ENCODE results near the gene RTTN. TPM values are rescaled to one million over a fixed set of nuclear protein-coding genes. Genes with fewer than 3 reads are reported as not detected.

The RTTN gene
- polyA plus RNA-seq, 1 of the 3 experiments (the other 2 are of a cell fraction) = 4.7 TPM

- H2AFZ ChIP-seq (ENCODE audit: low read depth) = no peak overlapping the region
- no peaks in the 10 kb centered on the region for H4K20me1 ChIP-seq (ENCODE audit: insufficient read depth)
- H3K9me2 ChIP-seq = no peaks in the 10 kb centered on the region
- DNase-seq = no peak
- no peak overlapping the region for H3K9ac ChIP-seq
- peaks cover 12 to 27% of the 10 kb centered on the region in 2 experiments for H3K36me3 ChIP-seq (replicated peaks in 1 of 2; ENCODE audit: control insufficient read depth in 1 of 2, insufficient read depth in 2 of 2, low read length in 1 of 2)
- no peaks in the 10 kb centered on the region for H3K79me2 ChIP-seq (ENCODE audit: insufficient read depth)
- H3F3A ChIP-seq (replicated peaks; ENCODE audit: insufficient read depth) = peaks cover 31% of the 10 kb centered on the region
- no peak overlapping the region for H3K4me2 ChIP-seq
- H3K27ac ChIP-seq (ENCODE audit: low read depth in 2 of 2, low read length in 1 of 2) = no peak overlapping the region
- POLR2A ChIA-PET = no interaction called here
- no peaks in the 10 kb centered on the region for H3K9me3 ChIP-seq
- H3K27me3 ChIP-seq (ENCODE audit: insufficient read depth) = no peaks in the 10 kb centered on the region
- WGBS (ENCODE audit: low lambda C conversion rate) = 97% methylated on average over 2 of the region's 2 CpGs
- TF ChIP-seq SIN3A (IDR thresholded peaks at IDR 0.05; ENCODE audit: borderline replicate concordance, low read depth, low read length) (no peak), REST (IDR thresholded peaks at IDR 0.05; ENCODE audit: low read depth, low read length) (no peak), YY1 (IDR thresholded peaks at IDR 0.05; ENCODE audit: low read depth) (no peak), USF2 (IDR thresholded peaks at IDR 0.05; ENCODE audit: borderline replicate concordance, low read depth, low read length) (no peak), POLR2AphosphoS5 (IDR thresholded peaks at IDR 0.05; ENCODE audit: low read depth, low read length) (no peak), JUND (IDR thresholded peaks at IDR 0.05) (no peak), MAX (IDR thresholded peaks at IDR 0.05; ENCODE audit: low read depth) (no peak), CTCF (IDR thresholded peaks at IDR 0.05) (no peak), MEF2A (IDR thresholded peaks at IDR 0.05; ENCODE audit: borderline replicate concordance, low read depth) (no peak), IRF3 (IDR thresholded peaks at IDR 0.05; ENCODE audit: low read depth, low read length) (no peak), RFX5 (IDR thresholded peaks at IDR 0.05; ENCODE audit: low read length) (no peak), EZH2phosphoT487 (IDR thresholded peaks at IDR 0.05; ENCODE audit: borderline replicate concordance, low read depth) (no peak), TCF12 (IDR thresholded peaks at IDR 0.05) (no peak), NRF1 (IDR thresholded peaks at IDR 0.05; ENCODE audit: low read depth, low read length) (no peak), TEAD4 (IDR thresholded peaks at IDR 0.05; ENCODE audit: borderline replicate concordance, insufficient read depth) (no peak)
- peaks cover 0 to 17% of the 10 kb centered on the region in 2 experiments; a peak in 2 of 4 replicates for H3K4me1 ChIP-seq (ENCODE audit: control insufficient read depth in 1 of 2, insufficient read depth in 2 of 2, low read depth in 1 of 2, low read length in 1 of 2)
- CTCF ChIA-PET = interaction anchor here (1.3 to 2.1 kb wide), 4 partner anchors 12 to 271 kb away, joined by 4 to 7 read pairs (median 5); no protein-coding TSS in a partner anchor
- H3K4me3 ChIP-seq (ENCODE audit: low read depth in 2 of 2, low read length in 1 of 2) = no peak overlapping the region
Measured at GRCh38 chr18:70183441-70183840, 22.0 kb downstream of the RTTN start.

Data from SK-N-SH (cell line).